Central memory CD4-positive, alpha-beta T cell (primary cell): ENCODE data around the gene ANKEF1.
"Not testable (repeated sequence)": the region's sequence is repeated elsewhere in the genome, so short reads cannot be mapped to it uniquely, and the experiment has no call there.

Source experiments
- DNase-seq: peaks from one replicate; pipeline ENCODE4 v3.0.0; 2022
- total RNA-seq, 3 experiments: gene quantifications; one replicate each; lab custom pipeline; 2026; lab: John Stamatoyannopoulos, UW

The ANKEF1 gene
- 1.1 to 14.7 (median 9.1) reads per million in 3 experiments for total RNA-seq

DNA sequence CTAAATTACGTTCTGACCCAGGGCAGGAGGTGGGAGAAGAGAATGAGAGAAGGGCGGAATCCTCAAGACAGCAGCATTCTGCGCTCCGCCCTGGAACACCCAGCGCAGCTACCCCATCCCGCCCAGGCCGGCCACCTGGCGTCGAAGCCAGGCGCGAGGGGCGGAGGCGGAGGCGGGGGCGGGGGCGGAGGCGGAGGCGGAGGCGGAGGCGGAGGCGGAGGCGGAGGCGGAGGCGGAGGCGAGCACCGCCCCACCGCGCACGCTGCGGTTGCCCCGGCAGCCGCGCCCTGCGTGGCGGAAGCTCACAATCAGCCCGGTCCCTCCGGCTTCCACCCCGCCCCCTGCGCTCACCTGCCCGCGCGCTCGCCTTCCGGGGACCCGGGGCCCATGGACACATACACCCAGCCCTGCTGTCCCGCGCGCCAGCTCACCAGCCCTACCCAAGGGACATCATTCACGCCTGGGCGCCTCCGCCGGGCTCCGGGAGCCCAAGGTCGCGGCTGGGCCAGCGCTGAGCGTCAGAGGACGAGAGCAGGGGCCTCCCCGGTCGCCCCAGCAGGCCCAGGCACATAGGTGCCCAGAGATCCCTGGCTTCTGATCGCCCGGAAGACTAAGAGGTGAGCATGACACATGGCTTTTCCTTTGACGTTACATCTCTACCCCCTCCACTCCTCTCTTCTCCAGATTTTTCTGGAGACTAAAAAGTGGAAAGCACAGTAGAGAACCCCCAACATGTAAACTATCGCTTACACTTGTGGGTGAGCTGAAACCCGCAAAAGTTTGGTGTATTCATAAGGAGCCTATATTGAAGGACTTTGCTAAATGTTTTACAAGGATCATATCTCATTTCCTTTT lies at the start of gene ANKEF1:
Gene ANKEF1, plus strand, starts transcription at position 271 of the 855 bp plus-strand sequence. CDS start 3,315 bp downstream, outside the sequence.
- DNase-seq: peak; percentile 85

- no peak for DNase-seq
Measured at GRCh38 chr20:9985281-9985680, 49.5 kb upstream of the ANKEF1 start.

- no peak for DNase-seq
Measured at GRCh38 chr20:9985773-9986172, 49.0 kb upstream of the ANKEF1 start.

DNA sequence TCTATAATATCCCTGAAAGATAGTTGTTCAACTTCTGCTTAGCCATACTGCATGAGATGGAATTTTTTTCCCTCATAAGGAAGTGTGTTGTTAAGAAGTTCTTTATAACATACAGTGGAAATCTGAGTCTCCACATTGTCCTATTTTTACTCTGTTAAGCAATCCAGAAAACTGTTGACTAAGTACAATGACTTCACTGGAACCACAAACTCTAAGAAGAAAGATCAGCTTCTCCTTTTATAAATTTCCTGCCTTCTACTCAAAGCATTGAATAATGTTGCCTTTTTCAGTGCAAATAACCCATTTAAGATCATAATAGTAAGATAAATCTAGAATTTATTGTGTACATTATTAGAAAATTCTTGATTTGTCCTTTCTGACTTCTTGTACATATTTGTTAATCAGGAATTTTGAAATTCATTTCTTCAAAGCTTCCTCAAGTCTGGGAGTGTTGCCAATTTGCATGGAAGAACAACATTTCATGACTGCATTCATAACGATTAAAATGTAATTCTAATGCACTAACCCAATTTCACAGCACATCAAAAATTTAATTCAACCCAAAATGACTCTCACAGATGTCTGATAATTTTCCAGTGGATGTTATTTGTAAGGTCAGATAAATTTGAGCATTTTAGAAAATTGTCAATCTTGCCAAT lies 45.6 kb upstream of the ANKEF1 start:
- DNase-seq: no peak

DNA sequence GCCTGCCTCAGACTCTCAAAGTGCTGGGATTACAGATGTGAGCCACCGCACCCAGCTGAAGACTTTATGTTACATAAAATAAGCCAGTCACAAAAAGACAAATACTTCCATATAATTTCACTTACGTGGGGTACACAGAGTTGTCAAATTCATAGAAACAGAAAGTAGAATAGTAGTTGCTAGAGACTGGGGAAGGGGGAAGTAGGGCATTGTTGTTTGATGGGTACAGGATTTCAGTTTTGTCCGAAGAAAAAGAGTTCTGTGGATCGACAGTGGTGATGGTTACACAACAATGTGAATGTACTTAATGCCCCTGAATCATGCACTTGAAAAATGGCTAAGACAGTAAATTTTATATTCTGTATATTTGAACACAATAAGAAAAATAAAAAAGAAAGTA lies 41.6 kb upstream of the ANKEF1 start:
- no peak for DNase-seq

DNA sequence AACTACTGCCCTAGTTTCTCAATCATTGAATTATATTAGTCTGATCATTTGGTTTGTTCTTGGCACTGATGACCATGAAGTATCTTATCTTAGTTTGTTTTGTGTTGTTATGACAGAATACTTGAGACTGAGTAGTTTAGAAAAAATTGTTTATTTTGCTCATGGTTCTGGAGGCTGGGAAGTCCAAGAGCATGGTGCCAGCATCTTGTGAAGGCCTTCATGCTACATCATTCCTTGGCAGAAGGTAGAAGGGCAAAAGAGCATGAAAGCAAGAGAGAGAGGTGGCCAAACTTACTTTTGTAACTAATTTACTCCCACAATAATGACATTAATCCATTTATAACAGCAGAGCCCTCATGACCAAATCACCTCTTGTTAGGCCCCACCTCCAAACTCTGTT lies 40.1 kb upstream of the ANKEF1 start:
- no peak for DNase-seq

GRCh38 chr20:9995510-9996272 lies 39.1 kb upstream of the ANKEF1 start:
- no peak for DNase-seq

GRCh38 chr20:9996944-9997343 lies 37.8 kb upstream of the ANKEF1 start:
- DNase-seq: no peak

DNA sequence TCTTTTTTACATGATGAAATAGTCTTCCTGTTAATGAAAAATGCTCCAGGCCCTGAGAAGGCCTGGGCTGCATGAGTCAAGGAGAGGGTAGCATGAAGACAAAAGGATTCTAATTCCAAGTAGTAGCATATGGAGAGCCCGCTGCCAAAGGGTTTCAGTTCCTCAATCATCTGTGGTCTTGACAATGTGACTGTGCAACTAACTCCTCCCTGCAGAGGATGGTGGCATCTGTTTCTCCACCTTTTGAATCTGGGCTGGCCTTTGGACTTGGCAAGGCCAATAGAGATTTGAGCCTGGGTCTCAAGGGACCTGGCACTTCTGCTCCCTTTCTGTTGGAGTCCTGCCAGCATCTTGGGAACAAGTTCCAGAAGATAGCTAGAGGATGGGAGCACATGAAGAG lies 35.1 kb upstream of the ANKEF1 start:
- DNase-seq: no peak

GRCh38 chr20:10002866-10003265 lies 31.9 kb upstream of the ANKEF1 start:
- DNase-seq: no peak

DNA sequence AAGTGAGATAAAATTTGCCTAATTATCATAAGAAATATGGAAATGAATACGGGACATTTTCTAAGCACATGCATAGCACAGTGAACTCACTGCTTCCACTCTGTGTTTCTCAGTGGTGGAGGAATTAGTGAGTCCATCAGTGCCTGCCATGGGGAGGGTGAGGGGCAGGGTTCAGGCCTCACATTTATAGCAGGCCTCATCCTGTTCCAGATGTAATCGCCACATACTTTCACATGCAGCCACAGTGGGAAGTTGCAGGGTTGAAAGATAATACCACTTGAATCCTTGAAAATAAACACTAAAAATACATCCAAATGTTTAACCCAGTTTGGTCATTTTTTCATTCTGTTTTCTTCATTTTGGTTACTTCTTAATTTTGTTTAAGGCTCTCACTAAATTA lies 29.9 kb upstream of the ANKEF1 start:
- DNase-seq: no peak

DNA sequence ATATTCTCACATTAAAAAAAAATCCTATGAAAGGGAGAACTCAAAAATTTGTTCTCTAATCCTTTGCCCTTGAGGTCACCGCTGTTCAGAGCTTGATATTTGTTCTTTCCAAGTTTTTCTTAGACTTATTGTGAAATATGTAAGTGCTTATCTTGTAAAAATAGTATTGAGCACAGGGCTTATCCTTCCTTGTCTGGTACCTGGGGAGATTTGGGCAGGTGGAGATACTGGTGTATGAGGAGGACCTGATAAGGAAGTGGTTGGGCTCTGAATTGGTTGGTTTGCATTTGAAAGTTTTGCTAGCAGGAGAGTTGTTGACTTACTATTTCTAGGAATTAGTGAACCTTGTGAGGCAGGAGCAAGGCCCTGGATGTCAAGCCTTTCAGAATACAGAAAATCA lies 28.9 kb upstream of the ANKEF1 start:
- no peak for DNase-seq

DNA sequence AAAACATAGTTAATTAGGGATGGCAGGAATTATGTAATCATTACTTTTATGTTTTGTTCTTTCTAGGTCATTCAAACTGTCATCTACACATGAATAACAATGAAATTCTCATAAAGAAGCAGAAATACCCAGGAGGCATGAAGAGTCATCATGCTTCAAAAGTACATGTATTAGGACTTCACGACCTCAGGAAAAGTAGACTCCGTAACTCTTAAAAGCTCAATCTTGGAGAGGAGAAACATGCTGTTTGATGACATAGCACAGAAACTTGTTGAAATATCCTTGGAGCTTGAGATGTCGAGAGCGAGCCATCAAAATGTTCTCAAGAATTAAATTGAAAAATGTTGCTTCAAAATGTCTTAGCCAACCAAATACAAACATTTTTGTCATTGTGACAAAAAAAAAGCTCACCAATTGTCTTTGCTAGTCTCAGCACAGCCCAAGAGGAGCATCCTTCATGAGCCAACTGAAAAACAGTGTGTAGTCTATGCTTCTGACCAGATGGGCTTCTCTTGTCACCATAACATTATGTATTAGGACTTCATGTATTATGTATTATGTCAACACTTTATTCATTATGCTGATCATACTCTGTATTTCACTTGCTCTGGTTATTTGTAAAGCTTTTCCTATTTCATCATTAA lies 28.2 kb upstream of the ANKEF1 start:
- DNase-seq: no peak

- DNase-seq: no peak
Measured at GRCh38 chr20:10007158-10007557, 27.6 kb upstream of the ANKEF1 start.

DNA sequence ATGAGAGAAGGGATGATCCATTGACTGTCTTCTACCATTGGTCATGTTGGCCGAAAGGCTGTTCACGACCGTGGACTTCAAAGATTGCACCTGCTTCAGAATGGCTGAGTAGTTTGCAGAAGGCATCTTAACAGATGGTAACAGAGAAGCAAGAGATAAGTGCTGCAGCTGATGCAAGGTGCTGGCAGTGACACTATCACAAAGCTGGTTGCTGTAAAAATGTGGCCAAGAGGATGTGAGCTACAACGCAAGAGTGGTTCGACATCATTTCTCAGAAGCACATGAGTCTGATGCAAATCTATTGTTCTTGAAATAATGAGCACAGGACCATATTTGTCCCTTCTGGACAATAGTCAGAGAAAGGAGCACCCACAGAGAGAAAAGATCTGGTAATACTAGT lies 27.0 kb upstream of the ANKEF1 start:
- DNase-seq: no peak

DNA sequence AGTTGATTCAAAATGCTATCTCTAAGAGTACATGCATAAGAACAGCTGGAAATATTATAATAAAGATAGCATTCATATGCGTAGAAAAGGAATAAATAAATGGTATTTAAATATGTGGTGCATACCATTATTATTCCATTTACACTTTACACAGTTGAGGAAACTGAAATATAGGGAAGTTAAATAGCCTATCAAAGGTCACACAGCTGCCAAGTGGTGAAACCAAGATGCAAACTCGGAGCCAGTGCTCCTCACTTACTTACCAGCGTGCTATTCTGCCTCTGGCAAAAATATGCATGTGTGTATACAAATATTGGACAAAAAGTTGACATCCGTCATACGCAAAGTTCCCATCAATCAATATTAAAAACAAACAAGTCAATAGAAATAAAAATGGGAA lies 22.3 kb upstream of the ANKEF1 start:
- DNase-seq: no peak

DNA sequence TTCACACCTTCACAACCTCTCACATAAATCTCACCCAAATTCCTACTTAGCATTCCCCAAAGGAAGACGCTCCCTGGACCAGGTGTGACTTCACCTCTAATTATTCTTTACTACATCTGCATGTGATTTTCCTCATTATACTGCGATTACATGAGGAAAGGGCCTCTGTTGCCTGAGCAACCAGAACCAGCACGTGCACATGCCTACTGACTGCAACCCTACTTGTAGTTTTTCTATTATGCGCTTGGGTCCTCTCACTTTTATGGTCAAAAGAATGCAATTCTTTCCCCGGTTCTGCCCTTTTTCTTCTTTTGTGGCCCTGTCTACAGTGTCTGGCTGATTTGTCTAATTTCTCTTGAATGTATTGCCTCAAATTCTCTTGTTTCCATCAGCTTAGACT lies 20.4 kb upstream of the ANKEF1 start:
- no peak for DNase-seq

- no peak for DNase-seq
Measured at GRCh38 chr20:10020937-10021336, 13.8 kb upstream of the ANKEF1 start.

GRCh38 chr20:10022625-10023024 lies 12.2 kb upstream of the ANKEF1 start:
- no peak for DNase-seq

DNA sequence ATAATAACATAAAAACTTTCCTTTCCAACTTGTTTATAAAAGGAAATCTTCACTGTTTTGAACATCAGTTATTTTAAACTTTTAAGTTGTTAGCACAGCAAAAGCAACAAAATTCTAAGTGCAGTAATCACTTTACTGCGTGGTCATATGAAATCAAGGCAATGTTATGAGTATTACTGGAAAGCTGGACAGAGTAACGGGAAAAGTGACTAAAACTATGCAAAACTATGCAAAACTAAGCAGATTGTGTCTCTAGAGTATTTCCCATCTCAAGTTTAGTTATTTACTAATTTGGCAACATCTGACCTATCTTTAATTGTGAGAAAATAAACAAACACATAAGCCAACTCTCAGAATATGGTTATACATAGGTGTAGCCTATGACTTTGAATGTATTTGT lies 10.9 kb upstream of the ANKEF1 start:
- no peak for DNase-seq

DNA sequence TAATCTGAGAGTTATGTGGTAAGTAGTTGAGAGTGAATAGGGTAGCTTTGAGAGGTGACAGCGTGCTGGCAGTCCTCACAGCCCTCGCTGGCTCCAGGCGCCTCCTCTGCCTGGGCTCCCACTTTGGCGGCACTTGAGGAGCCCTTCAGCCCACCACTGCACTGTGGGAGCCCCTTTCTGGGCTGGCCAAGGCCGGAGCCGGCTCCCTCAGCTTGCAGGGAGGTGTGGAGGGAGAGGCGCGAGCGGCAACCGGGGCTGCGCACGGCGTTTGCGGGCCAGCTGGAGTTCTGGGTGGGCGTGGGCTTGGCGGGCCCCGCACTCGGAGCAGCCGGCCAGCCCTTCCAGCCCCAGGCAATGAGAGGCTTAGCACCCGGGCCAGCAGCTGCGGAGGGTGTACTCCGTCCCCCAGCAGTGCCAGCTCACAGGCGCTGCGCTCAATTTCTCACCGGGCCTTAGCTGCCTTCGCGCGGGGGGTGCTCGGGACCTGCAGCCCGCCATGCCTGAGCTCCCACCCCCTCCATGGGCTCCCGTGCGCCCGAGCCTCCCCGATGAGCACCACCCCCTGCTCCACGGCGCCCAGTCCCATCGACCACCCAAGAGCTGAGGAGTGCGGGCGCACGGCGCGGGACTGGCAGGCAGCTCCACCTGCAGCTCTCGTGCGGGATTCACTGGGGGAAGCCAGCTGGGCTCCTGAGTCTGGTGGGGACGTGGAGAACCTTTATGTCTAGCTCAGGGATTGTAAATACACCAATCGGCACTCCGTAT lies 3.2 kb upstream of the ANKEF1 start:
- not testable (repeated sequence) for DNase-seq

DNA sequence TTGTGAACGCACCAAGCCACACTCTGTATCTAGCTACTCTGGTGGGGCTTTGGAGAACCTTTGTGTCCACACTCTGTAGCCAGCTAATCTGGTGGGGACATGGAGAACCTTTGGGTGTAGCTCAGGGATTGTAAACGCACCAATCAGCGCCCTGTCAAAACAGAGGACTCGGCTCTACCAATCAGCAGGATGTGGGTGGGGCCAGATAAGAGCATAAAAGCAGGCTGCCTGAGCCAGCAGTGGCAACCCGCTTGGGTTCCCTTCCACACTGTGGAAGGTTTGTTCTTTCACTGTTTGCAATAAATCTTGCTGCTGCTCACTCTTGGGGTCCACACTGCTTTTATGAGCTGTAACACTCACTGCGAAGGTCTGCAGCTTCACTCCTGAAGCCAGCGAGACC lies 2.5 kb upstream of the ANKEF1 start:
- DNase-seq: not testable (repeated sequence)
